Urinary bladder (tissue), 4 donors: ENCODE results near the gene GPR83. TPM values are rescaled to one million over a fixed set of nuclear protein-coding genes. Genes with fewer than 3 reads are reported as not detected.

Experiments used
- DNase-seq: peaks from one replicate; pipeline ENCODE4 v3.0.0-alpha.2; 2015; ENCODE audit errors: extremely low spot score
- H3K27ac ChIP-seq: one replicate; pipeline ENCODE4 v1.5.1; 2013; ENCODE audit warnings: low read depth, mild to moderate bottlenecking, moderate library complexity
- H3K36me3 ChIP-seq: one replicate; pipeline ENCODE4 v1.6.1; 2013; ENCODE audit warnings: mild to moderate bottlenecking, moderate library complexity; ENCODE audit not compliant: insufficient read depth
- H3K4me1 ChIP-seq: one replicate; pipeline ENCODE4 v1.6.1; 2013; ENCODE audit warnings: mild to moderate bottlenecking, moderate library complexity; ENCODE audit not compliant: insufficient read depth
- H3K4me3 ChIP-seq: one replicate; pipeline ENCODE4 v1.5.1; 2013; ENCODE audit warnings: low read depth, low read length
- WGBS: extraction: QIAGEN DNeasy Blood & Tissue Kit; methylation state at CpG from one replicate; pipeline ENCODE4 v1.1.7; 2013; 5-methylcytosine and 5-hydroxymethylcytosine counted together
- polyA plus RNA-seq: library from polyadenylated mRNA; stranded (reverse); fragments of 200-250 nt; gene quantifications from one replicate; pipeline ENCODE4 v1.2.3, GENCODE V29; 2013
- total RNA-seq: library from RNA; depleted of rRNA; stranded (reverse); fragments of >200 nt; gene quantifications from one replicate; pipeline ENCODE4 v1.2.3, GENCODE V29; 2014
- donor health status: healthy with polysubstance abuse.
- donor health status: healthy.

The GPR83 gene
- total RNA-seq = 0.16 TPM
- polyA plus RNA-seq = 0.08 TPM

- Histone ChIP-seq H3K36me3 (no peaks in the 10 kb centered on the region), H3K4me1 (no peaks in the 10 kb centered on the region), H3K27ac (no peak within 1 kb of the TSS), H3K4me3 (peak within 1 kb of the TSS; percentile 31)
- 2% methylated on average over 73 of the region's 73 CpGs for WGBS
- DNase-seq = no peak
Measured at GRCh38 chr11:94400839-94401772, at the start of gene GPR83. Gene GPR83 (minus strand): TSS chr11:94401419. CDS start chr11:94401247, 172 bp downstream.

- H3K4me1 ChIP-seq = no peaks in the 10 kb centered on the region
- no peak overlapping the region for H3K4me3 ChIP-seq
- no peak overlapping the region for H3K27ac ChIP-seq
- H3K36me3 ChIP-seq = no peaks in the 10 kb centered on the region
- 62% methylated on average over 3 of the region's 3 CpGs for WGBS
- no peak for DNase-seq
Measured at GRCh38 chr11:94450048-94450447, 48.8 kb upstream of the GPR83 start.

- no peak for DNase-seq
- no peaks in the 10 kb centered on the region for H3K4me1 ChIP-seq
- no peak overlapping the region for H3K27ac ChIP-seq
- no peaks in the 10 kb centered on the region for H3K36me3 ChIP-seq
- no peak overlapping the region for H3K4me3 ChIP-seq
- 70% methylated on average over 2 of the region's 2 CpGs for WGBS
Measured at GRCh38 chr11:94449437-94449836, 48.2 kb upstream of the GPR83 start.

- WGBS = 78% methylated on average over 1 of the region's 1 CpG
- H3K4me1 ChIP-seq = no peaks in the 10 kb centered on the region
- no peak overlapping the region for H3K4me3 ChIP-seq
- no peak overlapping the region for H3K27ac ChIP-seq
- no peaks in the 10 kb centered on the region for H3K36me3 ChIP-seq
- DNase-seq = no peak
Measured at GRCh38 chr11:94449029-94449428, 47.8 kb upstream of the GPR83 start.

GRCh38 chr11:94447149-94447548, 45.9 kb upstream of the GPR83 start:
- Histone ChIP-seq H3K4me3 (no peak overlapping the region), H3K27ac (no peak overlapping the region), H3K36me3 (no peaks in the 10 kb centered on the region), H3K4me1 (no peaks in the 10 kb centered on the region)
- no peak for DNase-seq
- 91% methylated on average over 4 of the region's 4 CpGs for WGBS

GRCh38 chr11:94445641-94446040, 44.4 kb upstream of the GPR83 start:
- DNase-seq = no peak
- H3K4me3 ChIP-seq = no peak overlapping the region
- no peaks in the 10 kb centered on the region for H3K4me1 ChIP-seq
- no peak overlapping the region for H3K27ac ChIP-seq
- H3K36me3 ChIP-seq = no peaks in the 10 kb centered on the region
- 86% methylated on average over 1 of the region's 1 CpG for WGBS

- WGBS = 54% methylated on average over 1 of the region's 1 CpG
- Histone ChIP-seq H3K4me3 (no peak overlapping the region), H3K4me1 (no peaks in the 10 kb centered on the region), H3K36me3 (peaks cover 2% of the 10 kb centered on the region), H3K27ac (no peak overlapping the region)
- DNase-seq = no peak
Measured at GRCh38 chr11:94433049-94433448, 31.8 kb upstream of the GPR83 start.

- DNase-seq = no peak
- 82% methylated on average over 2 of the region's 2 CpGs for WGBS
- no peak overlapping the region for H3K4me3 ChIP-seq
- H3K36me3 ChIP-seq = peaks cover 6% of the 10 kb centered on the region
- no peak overlapping the region for H3K27ac ChIP-seq
- H3K4me1 ChIP-seq = no peaks in the 10 kb centered on the region
Measured at GRCh38 chr11:94424662-94425061, 23.4 kb upstream of the GPR83 start.

GRCh38 chr11:94424011-94424410, 22.8 kb upstream of the GPR83 start:
- 66% methylated on average over 2 of the region's 2 CpGs for WGBS
- peaks cover 4% of the 10 kb centered on the region for H3K36me3 ChIP-seq
- DNase-seq = no peak
- no peak overlapping the region for H3K27ac ChIP-seq
- H3K4me1 ChIP-seq = no peaks in the 10 kb centered on the region
- H3K4me3 ChIP-seq = no peak overlapping the region

- no peak for DNase-seq
- WGBS = 93% methylated on average over 3 of the region's 3 CpGs
Measured at GRCh38 chr11:94423507-94423906, 22.3 kb upstream of the GPR83 start.

GRCh38 chr11:94418123-94418765, 17.0 kb upstream of the GPR83 start:
- Histone ChIP-seq H3K4me3 (no peak overlapping the region), H3K36me3 (no peaks in the 10 kb centered on the region), H3K4me1 (no peaks in the 10 kb centered on the region), H3K27ac (no peak overlapping the region)
- 67% methylated on average over 3 of the region's 3 CpGs for WGBS
- DNase-seq = no peak

More at GRCh38 chr11:94423507-94423906, 22.3 kb upstream of the GPR83 start:
- Histone ChIP-seq H3K36me3 (peaks cover 4% of the 10 kb centered on the region), H3K4me3 (no peak overlapping the region), H3K27ac (no peak overlapping the region), H3K4me1 (no peaks in the 10 kb centered on the region)

GRCh38 chr11:94417386-94417987, 16.3 kb upstream of the GPR83 start:
- H3K27ac ChIP-seq = no peak overlapping the region
- no peaks in the 10 kb centered on the region for H3K4me1 ChIP-seq
- H3K36me3 ChIP-seq = no peaks in the 10 kb centered on the region
- DNase-seq = no peak
- WGBS = 41% methylated on average over 4 of the region's 4 CpGs
- no peak overlapping the region for H3K4me3 ChIP-seq

GRCh38 chr11:94405062-94405833, 4.0 kb upstream of the GPR83 start:
- Histone ChIP-seq H3K27ac (no peak overlapping the region), H3K36me3 (no peaks in the 10 kb centered on the region), H3K4me3 (no peak overlapping the region), H3K4me1 (no peaks in the 10 kb centered on the region)
- WGBS = 87% methylated on average over 4 of the region's 4 CpGs
- no peak for DNase-seq
